SHP77 treated with DMSO at 0.1 percent for 48 hours (cell line): ENCODE results near the gene KIF2A.

Source experiments
- DNase-seq: peaks from one replicate; lab custom pipeline; 2025; lab: John Stamatoyannopoulos, UW

KIF2A gene

GRCh38 chr5:62305715-62306322 is at the start of gene KIF2A:
TSS of gene KIF2A (plus strand) at chr5:62306206. CDS start at chr5:62306473, 267 bp downstream.
- peak; percentile 74 for DNase-seq

GRCh38 chr5:62257020-62257367 is 49.0 kb upstream of the KIF2A start:
- DNase-seq = no peak

GRCh38 chr5:62258654-62259053 is 47.4 kb upstream of the KIF2A start:
- DNase-seq = no peak

GRCh38 chr5:62259699-62260250 is 46.2 kb upstream of the KIF2A start:
- DNase-seq = no peak

GRCh38 chr5:62260513-62260912 is 45.5 kb upstream of the KIF2A start:
- DNase-seq = no peak

- no peak for DNase-seq
Measured at GRCh38 chr5:62263401-62263800, 42.6 kb upstream of the KIF2A start.

GRCh38 chr5:62265648-62266112 is 40.3 kb upstream of the KIF2A start:
- no peak for DNase-seq

GRCh38 chr5:62266573-62266972 is 39.4 kb upstream of the KIF2A start:
- no peak for DNase-seq

- DNase-seq = no peak
Measured at GRCh38 chr5:62268234-62268633, 37.8 kb upstream of the KIF2A start.

GRCh38 chr5:62268792-62269191 is 37.2 kb upstream of the KIF2A start:
- no peak for DNase-seq

- no peak for DNase-seq
Measured at GRCh38 chr5:62271370-62271769, 34.6 kb upstream of the KIF2A start.

- no peak for DNase-seq
Measured at GRCh38 chr5:62271870-62272269, 34.1 kb upstream of the KIF2A start.

- no peak for DNase-seq
Measured at GRCh38 chr5:62273687-62274086, 32.3 kb upstream of the KIF2A start.

GRCh38 chr5:62275581-62275980 is 30.4 kb upstream of the KIF2A start:
- no peak for DNase-seq

GRCh38 chr5:62281411-62281810 is 24.6 kb upstream of the KIF2A start:
- no peak for DNase-seq

GRCh38 chr5:62282064-62282463 is 23.9 kb upstream of the KIF2A start:
- DNase-seq = no peak

- DNase-seq = no peak
Measured at GRCh38 chr5:62283005-62283404, 23.0 kb upstream of the KIF2A start.

- DNase-seq = no peak
Measured at GRCh38 chr5:62283861-62284260, 22.1 kb upstream of the KIF2A start.

GRCh38 chr5:62284946-62285891 is 20.8 kb upstream of the KIF2A start:
- no peak for DNase-seq

- no peak for DNase-seq
Measured at GRCh38 chr5:62286834-62287233, 19.2 kb upstream of the KIF2A start.

- no peak for DNase-seq
Measured at GRCh38 chr5:62287237-62287636, 18.8 kb upstream of the KIF2A start.

GRCh38 chr5:62288118-62288517 is 17.9 kb upstream of the KIF2A start:
- DNase-seq = no peak

GRCh38 chr5:62289813-62290212 is 16.2 kb upstream of the KIF2A start:
- DNase-seq = no peak
